SJCRH30 (cell line): ENCODE results near the gene LHFPL2. TPM values are rescaled to one million over a fixed set of nuclear protein-coding genes. Genes with fewer than 3 reads are reported as not detected.
"Not testable (repeated sequence)": the region's sequence is repeated elsewhere in the genome, so short reads cannot be mapped to it uniquely, and the experiment has no call there.

Experiments used
- DNase-seq, 2 experiments: peaks; one replicate each; pipeline ENCODE4 v3.0.0-alpha.2; 2015 to 2020
- H3K27ac ChIP-seq: fragments of 250-450 bp; sonication (Bioruptor Pico); 2 replicates; pipeline ENCODE4 v1.5.1; 2020; ENCODE audit warnings: mild to moderate bottlenecking, moderate library complexity
- H3K27me3 ChIP-seq: fragments of 250-450 bp; sonication (Bioruptor Pico); 2 replicates; pipeline ENCODE4 v1.5.1; 2020; ENCODE audit warnings: mild to moderate bottlenecking, moderate library complexity
- H3K36me3 ChIP-seq: fragments of 250-450 bp; sonication (Bioruptor Pico); 2 replicates; pipeline ENCODE4 v1.5.1; 2020; ENCODE audit warnings: mild to moderate bottlenecking, moderate library complexity
- H3K4me1 ChIP-seq: fragments of 250-450 bp; sonication (Bioruptor Pico); 2 replicates; pipeline ENCODE4 v1.5.1; 2020; ENCODE audit warnings: mild to moderate bottlenecking, moderate library complexity
- H3K4me3 ChIP-seq: fragments of 250-450 bp; sonication (Bioruptor Pico); 2 replicates; pipeline ENCODE4 v1.5.1; 2020; ENCODE audit warnings: mild to moderate bottlenecking, moderate library complexity
- H3K9me3 ChIP-seq: fragments of 250-450 bp; sonication (Bioruptor Pico); replicated peaks from 2 replicates; pipeline ENCODE4 v1.5.1; 2020; ENCODE audit warnings: mild to moderate bottlenecking, moderate library complexity
- total RNA-seq: library from RNA; depleted of rRNA; stranded (reverse); fragments of >200 nt; shearing (Covaris generic); gene quantifications from 2 replicates; pipeline ENCODE4 v1.2.3, GENCODE V29; 2014

LHFPL2 gene
- total RNA-seq, 1 experiment from 2014 or later = 21.7 TPM

DNA sequence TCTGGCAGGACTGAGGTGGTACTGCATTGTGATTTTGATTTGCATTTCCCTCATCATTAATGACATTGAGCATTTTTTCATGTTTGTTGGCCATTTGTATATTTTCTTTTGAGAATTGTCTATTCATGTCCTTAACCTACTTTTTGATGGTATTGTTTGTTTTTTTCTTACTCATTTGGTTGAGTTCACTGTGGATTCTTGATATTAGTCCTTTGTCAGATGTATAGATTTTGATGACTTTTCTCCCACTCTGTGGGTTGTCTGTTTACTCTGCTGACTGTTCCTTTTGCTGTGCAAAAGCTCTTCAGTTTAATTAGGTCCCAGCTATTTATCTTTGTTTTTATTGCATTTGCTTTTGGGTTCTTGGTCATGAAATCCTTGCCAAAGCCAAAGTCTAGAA lies 25.3 kb upstream of the LHFPL2 start:
- H3K9me3 ChIP-seq, H3K27ac ChIP-seq, H3K27me3 ChIP-seq, H3K36me3 ChIP-seq, DNase-seq, H3K4me3 ChIP-seq, H3K4me1 ChIP-seq: not testable (repeated sequence)

- Histone ChIP-seq H3K4me1 (no peaks in the 10 kb centered on the region), H3K36me3 (no peaks in the 10 kb centered on the region), H3K27ac (no peak overlapping the region), H3K27me3 (no peaks in the 10 kb centered on the region), H3K4me3 (no peak overlapping the region), H3K9me3 (no peaks in the 10 kb centered on the region)
- DNase-seq = no peak
Measured at GRCh38 chr5:78672154-78672553, 23.6 kb upstream of the LHFPL2 start.

GRCh38 chr5:78671609-78672008 lies 23.0 kb upstream of the LHFPL2 start:
- Histone ChIP-seq H3K4me3 (no peak overlapping the region), H3K9me3 (no peaks in the 10 kb centered on the region), H3K36me3 (no peaks in the 10 kb centered on the region), H3K27ac (no peak overlapping the region), H3K27me3 (no peaks in the 10 kb centered on the region), H3K4me1 (no peaks in the 10 kb centered on the region)
- DNase-seq = peak in 1 of 2 experiments; percentile 28

DNA sequence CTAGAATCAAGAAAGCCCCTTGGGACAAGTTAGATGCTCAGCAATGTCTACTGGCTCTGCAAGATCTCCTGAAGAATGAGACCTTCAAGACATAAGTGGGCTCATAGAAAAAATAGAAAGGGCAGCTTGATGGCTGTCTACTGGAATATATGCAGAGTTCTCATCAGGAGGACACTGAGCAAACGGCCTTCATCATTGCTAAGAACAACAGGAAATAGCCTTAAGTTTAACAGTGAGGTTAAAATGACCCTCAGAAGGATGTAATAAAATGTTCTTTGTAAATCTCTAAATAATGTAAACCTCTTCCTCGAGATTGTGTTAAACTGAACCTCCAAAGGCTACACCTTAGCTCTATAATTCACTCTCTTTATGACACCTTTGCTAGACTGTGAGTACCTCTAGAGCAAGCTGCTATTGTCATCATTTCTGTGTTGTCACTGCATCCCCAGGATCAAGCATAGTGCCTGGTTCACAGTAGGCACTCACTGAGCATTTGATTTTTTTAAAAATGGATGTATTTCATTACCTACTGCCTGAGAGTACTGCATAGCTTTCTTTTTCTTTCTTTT lies 22.2 kb upstream of the LHFPL2 start:
- Histone ChIP-seq H3K9me3 (no peaks in the 10 kb centered on the region), H3K36me3 (no peaks in the 10 kb centered on the region), H3K4me3 (no peak overlapping the region), H3K27ac (no peak overlapping the region), H3K4me1 (no peaks in the 10 kb centered on the region), H3K27me3 (no peaks in the 10 kb centered on the region)
- no peak for DNase-seq

- Histone ChIP-seq H3K9me3 (no peaks in the 10 kb centered on the region), H3K27ac (no peak overlapping the region), H3K27me3 (no peaks in the 10 kb centered on the region), H3K36me3 (no peaks in the 10 kb centered on the region), H3K4me1 (no peaks in the 10 kb centered on the region; the same call in 1 of the 2 replicates), H3K4me3 (no peak overlapping the region)
- DNase-seq = no peak
Measured at GRCh38 chr5:78669331-78669730, 20.8 kb upstream of the LHFPL2 start.

GRCh38 chr5:78667461-78668103 lies 19.0 kb upstream of the LHFPL2 start:
- Histone ChIP-seq H3K4me3 (no peak overlapping the region), H3K36me3 (no peaks in the 10 kb centered on the region), H3K27ac (no peak overlapping the region), H3K9me3 (no peaks in the 10 kb centered on the region), H3K4me1 (no peaks in the 10 kb centered on the region; the same call in 1 of the 2 replicates), H3K27me3 (no peaks in the 10 kb centered on the region)
- DNase-seq = no peak

- H3K4me3 ChIP-seq, DNase-seq, H3K27ac ChIP-seq, H3K27me3 ChIP-seq, H3K9me3 ChIP-seq, H3K36me3 ChIP-seq, H3K4me1 ChIP-seq: not testable (repeated sequence)
Measured at GRCh38 chr5:78666975-78667374, 18.4 kb upstream of the LHFPL2 start.

DNA sequence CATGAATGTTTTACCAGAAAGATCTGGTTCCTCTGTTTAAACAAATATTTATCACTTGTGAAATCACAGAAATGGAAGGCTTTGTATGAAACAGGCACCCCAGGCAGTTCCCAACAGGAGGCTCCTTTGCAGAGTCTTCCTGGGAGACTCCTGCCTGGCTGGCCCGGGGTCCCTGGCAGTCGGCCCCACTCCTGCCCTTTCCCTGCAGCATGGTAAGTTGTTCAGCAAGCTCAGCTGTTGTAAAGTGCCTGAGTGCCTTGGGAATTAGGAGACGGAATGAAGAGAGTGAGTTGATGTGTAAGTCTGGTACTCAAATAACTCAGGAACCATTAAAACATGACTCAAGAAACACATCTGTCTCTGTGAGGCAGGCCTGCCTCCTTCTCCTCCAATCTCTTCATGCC lies 17.5 kb upstream of the LHFPL2 start:
- H3K27me3 ChIP-seq = no peaks in the 10 kb centered on the region
- peak in 1 of 2 experiments; percentile 26 for DNase-seq
- H3K27ac ChIP-seq = no peak overlapping the region

DNA sequence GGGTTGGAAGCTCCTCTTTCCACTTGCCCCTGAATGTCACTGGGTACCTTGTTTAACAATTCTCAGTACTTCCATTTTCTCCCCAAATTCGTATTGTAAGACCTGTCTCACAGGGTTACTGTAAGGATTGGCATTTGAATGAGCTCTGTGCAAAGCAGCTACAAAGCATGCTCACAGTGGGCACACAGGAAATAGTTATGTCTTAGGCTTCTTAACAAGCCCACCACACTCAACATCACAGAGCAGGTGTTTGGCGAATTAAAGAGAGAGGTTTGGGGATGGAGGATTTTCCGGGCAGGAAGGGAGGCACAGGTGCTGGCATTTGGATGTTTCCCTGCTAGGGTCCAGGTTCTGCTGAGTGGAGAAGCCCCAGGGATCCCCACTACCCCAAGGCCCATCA lies 17.0 kb upstream of the LHFPL2 start:
- no peaks in the 10 kb centered on the region; the same call in 1 of the 2 replicates for H3K4me1 ChIP-seq
- H3K36me3 ChIP-seq = no peaks in the 10 kb centered on the region
- no peaks in the 10 kb centered on the region for H3K27me3 ChIP-seq
- no peak overlapping the region for H3K27ac ChIP-seq
- DNase-seq = no peak
- no peak overlapping the region for H3K4me3 ChIP-seq
- H3K9me3 ChIP-seq = no peaks in the 10 kb centered on the region

More for the DNA sequence above, 17.5 kb upstream of the LHFPL2 start:
- Histone ChIP-seq H3K4me1 (no peaks in the 10 kb centered on the region; the same call in 1 of the 2 replicates), H3K9me3 (no peaks in the 10 kb centered on the region), H3K36me3 (no peaks in the 10 kb centered on the region), H3K4me3 (no peak overlapping the region)

DNA sequence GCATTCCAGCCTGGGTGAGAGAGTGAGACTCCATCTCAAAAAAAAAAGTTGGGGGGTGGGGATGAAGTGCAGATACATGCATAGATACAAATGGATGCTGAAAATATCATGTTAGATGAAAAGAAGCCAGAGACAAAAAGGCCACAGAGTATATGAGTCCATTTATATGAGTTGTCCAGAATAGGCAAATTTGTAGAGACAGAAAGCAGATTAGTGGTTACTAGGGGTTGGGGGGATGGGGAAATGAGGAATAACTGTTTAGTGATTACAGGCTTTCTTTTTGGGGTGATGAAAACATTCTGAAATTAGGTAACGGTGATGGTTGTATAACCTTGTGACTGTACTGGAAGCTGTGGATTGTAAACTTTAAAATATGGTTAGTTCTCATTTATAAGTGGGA lies 13.8 kb upstream of the LHFPL2 start:
- H3K9me3 ChIP-seq = no peaks in the 10 kb centered on the region
- no peak overlapping the region for H3K27ac ChIP-seq
- no peaks in the 10 kb centered on the region for H3K36me3 ChIP-seq
- H3K4me1 ChIP-seq = peaks cover 13% of the 10 kb centered on the region; the same call in 1 of the 2 replicates
- no peak overlapping the region for H3K4me3 ChIP-seq
- DNase-seq = no peak
- no peaks in the 10 kb centered on the region for H3K27me3 ChIP-seq

GRCh38 chr5:78661691-78662090 lies 13.1 kb upstream of the LHFPL2 start:
- Histone ChIP-seq H3K27me3 (no peaks in the 10 kb centered on the region), H3K9me3 (no peaks in the 10 kb centered on the region), H3K4me3 (no peak overlapping the region), H3K27ac (no peak overlapping the region), H3K36me3 (no peaks in the 10 kb centered on the region), H3K4me1 (peaks cover 13% of the 10 kb centered on the region; the same call in 1 of the 2 replicates)
- no peak for DNase-seq

DNA sequence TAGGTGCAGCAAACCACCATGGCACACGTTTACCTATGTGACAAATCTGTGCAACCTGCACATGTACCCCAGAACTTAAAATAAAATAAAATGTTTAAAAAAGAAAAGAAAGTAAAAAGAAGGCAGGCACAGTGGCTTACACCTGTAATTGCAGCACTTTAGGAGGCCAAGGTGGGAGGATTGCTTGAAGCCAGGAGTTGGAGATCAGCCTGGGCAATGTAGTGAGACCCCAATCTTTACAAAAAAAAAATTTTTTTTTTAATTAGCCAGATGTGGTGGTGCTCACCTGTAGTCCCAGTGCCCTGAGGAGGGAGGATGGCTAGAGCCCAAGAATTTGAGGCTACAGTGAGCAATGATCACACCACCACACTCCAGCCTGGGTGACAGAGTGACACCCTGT lies 12.5 kb upstream of the LHFPL2 start:
- Histone ChIP-seq H3K27me3 (no peaks in the 10 kb centered on the region), H3K36me3 (no peaks in the 10 kb centered on the region), H3K9me3 (no peaks in the 10 kb centered on the region), H3K4me3 (no peak overlapping the region), H3K27ac (no peak overlapping the region), H3K4me1 (peaks cover 13% of the 10 kb centered on the region; the same call in 1 of the 2 replicates)
- no peak for DNase-seq

- peaks cover 13% of the 10 kb centered on the region; the same call in 1 of the 2 replicates for H3K4me1 ChIP-seq
- no peak overlapping the region for H3K4me3 ChIP-seq
- H3K27me3 ChIP-seq = no peaks in the 10 kb centered on the region
- no peaks in the 10 kb centered on the region for H3K9me3 ChIP-seq
- no peak overlapping the region for H3K27ac ChIP-seq
- no peaks in the 10 kb centered on the region for H3K36me3 ChIP-seq
- no peak for DNase-seq
Measured at GRCh38 chr5:78660401-78660800, 11.8 kb upstream of the LHFPL2 start.

GRCh38 chr5:78659714-78660113 lies 11.1 kb upstream of the LHFPL2 start:
- H3K9me3 ChIP-seq = no peaks in the 10 kb centered on the region
- no peak overlapping the region for H3K4me3 ChIP-seq
- no peaks in the 10 kb centered on the region for H3K27me3 ChIP-seq
- H3K27ac ChIP-seq = no peak overlapping the region
- peaks cover 13% of the 10 kb centered on the region; the same call in 1 of the 2 replicates for H3K4me1 ChIP-seq
- peak in 1 of 2 experiments; percentile 35 for DNase-seq
- no peaks in the 10 kb centered on the region for H3K36me3 ChIP-seq

DNA sequence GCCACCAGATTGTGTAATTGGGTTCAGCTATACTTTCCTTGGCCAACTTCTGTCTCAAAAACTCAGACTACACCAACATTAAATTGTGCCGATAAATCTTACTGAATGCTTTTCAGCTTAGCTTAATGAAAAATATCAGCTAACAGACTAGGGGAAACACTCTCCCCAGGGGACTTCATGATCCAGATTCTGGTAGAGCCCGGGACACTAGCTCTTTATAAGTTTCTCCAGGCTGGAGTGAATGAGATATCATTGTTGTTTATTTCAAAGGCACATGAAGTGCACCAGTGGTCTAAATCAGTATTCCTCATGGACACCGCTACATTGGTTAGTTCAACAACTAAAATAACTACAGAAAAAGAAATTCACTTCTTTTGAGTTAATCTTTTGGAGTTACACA lies 10.5 kb upstream of the LHFPL2 start:
- Histone ChIP-seq H3K36me3 (no peaks in the 10 kb centered on the region), H3K4me3 (no peak overlapping the region), H3K27ac (no peak overlapping the region), H3K4me1 (peaks cover 18% of the 10 kb centered on the region; the same call in 1 of the 2 replicates), H3K27me3 (no peaks in the 10 kb centered on the region), H3K9me3 (no peaks in the 10 kb centered on the region)
- DNase-seq = no peak

GRCh38 chr5:78657201-78657600 lies 8.6 kb upstream of the LHFPL2 start:
- Histone ChIP-seq H3K27me3 (no peaks in the 10 kb centered on the region), H3K36me3 (no peaks in the 10 kb centered on the region), H3K27ac (no peak overlapping the region), H3K9me3 (no peaks in the 10 kb centered on the region), H3K4me3 (no peak overlapping the region), H3K4me1 (peaks cover 23% of the 10 kb centered on the region; the same call in 1 of the 2 replicates)
- DNase-seq = no peak
